ENCODE results near the gene MAZ.

Gene MAZ

GRCh38 chr16:29848420-29849297 lies 42.3 kb downstream of the MAZ start:
- DNase-seq (ENCODE audit: low spot score) = peak; percentile 88
- TF ChIP-seq CTCF (IDR thresholded peaks at IDR 0.05; ENCODE audit: borderline replicate concordance, control extremely low read depth, extremely low read depth, insufficient read depth, missing control alignments) = peak; percentile 85
- in situ Hi-C loops (cut with MboI; ENCODE audit: low sequenced_read_pairs, unreplicated experiment) = no loop called here

GRCh38 chr16:29849505-29849904 lies 43.2 kb downstream of the MAZ start:
- in situ Hi-C loops (cut with MboI; ENCODE audit: low sequenced_read_pairs, unreplicated experiment) = no loop called here
- no peak for DNase-seq (ENCODE audit: low spot score)
- TF ChIP-seq CTCF (IDR thresholded peaks at IDR 0.05; ENCODE audit: borderline replicate concordance, control extremely low read depth, extremely low read depth, insufficient read depth, missing control alignments) = no peak

GRCh38 chr16:29850998-29851397 lies 44.7 kb downstream of the MAZ start:
- TF ChIP-seq CTCF (IDR thresholded peaks at IDR 0.05; ENCODE audit: borderline replicate concordance, control extremely low read depth, extremely low read depth, insufficient read depth, missing control alignments) = no peak
- no peak for DNase-seq (ENCODE audit: low spot score)
- in situ Hi-C loops (cut with MboI; ENCODE audit: low sequenced_read_pairs, unreplicated experiment) = no loop called here

GRCh38 chr16:29852654-29853053 lies 46.3 kb downstream of the MAZ start:
- in situ Hi-C loops (cut with MboI; ENCODE audit: low sequenced_read_pairs, unreplicated experiment) = no loop called here
- no peak for TF ChIP-seq CTCF (IDR thresholded peaks at IDR 0.05; ENCODE audit: borderline replicate concordance, control extremely low read depth, extremely low read depth, insufficient read depth, missing control alignments)
- no peak for DNase-seq (ENCODE audit: low spot score)

- DNase-seq (ENCODE audit: low spot score) = no peak
- in situ Hi-C loops (cut with MboI; ENCODE audit: low sequenced_read_pairs, unreplicated experiment) = no loop called here
Measured at GRCh38 chr16:29854520-29855100, 48.3 kb downstream of the MAZ start.

More at GRCh38 chr16:29854520-29855100, 48.3 kb downstream of the MAZ start:
- TF ChIP-seq CTCF (IDR thresholded peaks at IDR 0.05; ENCODE audit: borderline replicate concordance, control extremely low read depth, extremely low read depth, insufficient read depth, missing control alignments) = no peak
